ENCODE data around the gene ABI3.

The ABI3 gene

DNA sequence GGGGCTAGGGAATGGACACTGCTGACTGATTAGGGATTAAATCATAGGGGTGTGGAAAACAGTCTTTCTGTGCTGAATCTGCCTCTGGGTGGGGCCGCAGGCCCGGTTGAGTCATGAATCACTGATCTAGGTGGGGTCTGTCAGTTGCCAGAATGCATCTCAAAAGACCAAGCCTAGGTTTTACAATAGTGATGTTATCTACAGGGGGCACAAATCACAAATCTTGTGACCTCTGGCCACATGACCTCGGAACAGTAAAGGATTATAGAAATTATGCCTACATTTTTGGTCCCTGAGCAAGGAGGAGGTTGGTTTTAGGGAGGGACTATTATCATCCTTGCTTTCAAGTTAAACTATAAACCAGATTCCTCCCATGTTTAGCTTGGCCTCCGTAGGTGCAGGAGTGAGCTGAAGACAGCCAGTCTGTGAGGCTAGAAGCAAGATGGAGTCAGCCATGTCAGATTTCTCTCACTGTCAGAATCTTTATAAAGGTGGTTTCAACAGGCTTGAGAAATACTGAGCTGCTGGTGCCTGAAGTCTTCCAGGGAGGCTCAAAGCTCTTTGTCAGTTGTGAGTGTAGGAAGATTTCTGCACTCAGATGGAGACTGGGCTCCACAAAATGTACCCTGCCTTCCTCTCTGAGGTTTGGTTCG is 13.0 kb upstream of the ABI3 start:
- DNase-seq: no peak

DNA sequence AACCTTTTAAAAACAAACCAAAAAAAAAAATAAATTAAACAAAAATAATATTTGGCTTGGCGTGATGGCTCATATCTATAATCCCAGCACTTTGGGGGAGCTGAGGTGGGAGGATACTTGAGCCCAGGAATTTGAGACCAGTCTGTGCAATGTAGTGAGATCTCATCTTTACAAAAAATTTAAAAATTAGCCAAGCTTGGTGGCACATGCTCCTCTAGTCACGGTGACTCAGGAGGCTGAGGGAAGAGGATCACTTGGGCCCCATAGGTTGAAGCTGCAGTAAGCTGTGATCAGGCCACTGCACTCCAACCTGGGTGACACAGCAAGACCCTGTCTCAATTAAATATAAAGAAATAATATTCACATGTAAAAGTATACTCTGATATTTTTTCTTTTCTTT is 12.3 kb upstream of the ABI3 start:
- no peak for DNase-seq

DNA sequence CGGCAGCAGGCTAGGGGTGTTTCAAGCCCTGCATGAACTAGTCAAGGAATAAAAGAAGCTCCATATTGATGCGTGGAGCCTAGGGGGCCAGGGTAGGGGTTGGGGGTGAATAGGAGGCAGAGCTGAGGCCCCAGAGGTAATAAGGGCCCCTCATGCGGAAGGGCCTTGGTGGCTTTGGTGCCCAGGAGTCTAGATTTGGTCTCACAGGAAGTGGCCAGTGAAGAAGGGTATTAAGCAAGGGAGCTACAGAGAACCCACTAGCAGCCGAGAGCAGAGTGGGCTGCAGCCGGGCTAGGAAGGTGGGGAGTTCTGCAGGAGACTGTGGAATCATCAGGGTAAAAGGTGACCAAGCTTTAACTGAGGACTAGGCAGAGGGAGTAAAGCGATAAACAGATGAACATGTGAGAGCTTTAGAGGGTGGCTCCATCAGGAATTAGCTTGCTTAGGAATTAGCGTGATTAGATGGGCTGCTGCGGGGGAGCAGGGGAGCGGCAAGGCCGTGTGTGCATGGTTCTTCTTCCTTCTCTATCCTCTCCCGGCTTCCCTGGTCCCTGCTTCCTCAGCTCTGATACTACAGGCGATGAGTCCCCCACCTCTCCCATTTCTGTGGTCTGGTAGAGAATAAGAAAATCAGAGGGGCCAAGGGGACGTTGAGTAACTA is 10.0 kb upstream of the ABI3 start:
- no peak for DNase-seq

DNA sequence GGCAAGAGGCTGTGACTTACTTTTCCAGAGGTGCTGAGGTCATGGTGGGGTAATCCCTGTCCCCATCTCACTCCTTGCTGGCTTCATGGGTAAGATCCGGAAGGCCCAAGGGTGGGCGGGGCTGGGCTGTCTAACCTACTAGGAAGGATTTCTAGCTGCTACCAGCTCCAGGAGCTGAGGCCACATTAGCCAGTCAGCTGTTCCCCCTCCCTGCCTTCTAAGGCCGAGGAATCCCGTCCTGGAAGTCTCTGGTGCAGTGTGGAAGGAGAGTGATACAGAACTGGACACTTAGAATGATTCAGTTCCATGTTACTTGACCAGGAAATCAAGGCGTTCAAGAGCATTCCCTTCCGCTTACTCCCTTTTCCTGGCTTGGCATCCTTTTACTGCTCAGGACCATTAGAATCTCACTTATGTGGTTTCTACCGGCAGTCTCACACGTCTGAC is 9.0 kb upstream of the ABI3 start:
- no peak for DNase-seq

DNA sequence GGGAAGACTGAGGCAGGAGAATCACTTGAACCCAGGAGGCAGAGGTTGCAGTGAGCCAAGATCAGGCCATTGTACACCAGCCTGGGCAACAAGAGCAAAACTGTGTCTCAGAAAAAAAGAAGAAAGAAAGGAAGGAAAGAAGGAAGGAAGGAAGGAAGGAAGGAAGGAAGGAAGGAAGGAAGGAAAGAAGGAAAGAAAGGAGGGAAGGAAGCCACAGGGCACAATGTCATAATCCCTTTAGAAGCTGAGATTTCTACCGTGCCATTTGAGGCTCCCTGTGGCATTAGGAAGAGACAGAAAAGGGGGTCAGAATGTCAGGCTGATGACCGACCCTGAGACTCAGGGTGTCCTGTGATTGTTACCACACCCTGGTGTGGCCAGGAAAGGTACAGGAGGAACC is 6.7 kb upstream of the ABI3 start:
- DNase-seq: no peak

DNA sequence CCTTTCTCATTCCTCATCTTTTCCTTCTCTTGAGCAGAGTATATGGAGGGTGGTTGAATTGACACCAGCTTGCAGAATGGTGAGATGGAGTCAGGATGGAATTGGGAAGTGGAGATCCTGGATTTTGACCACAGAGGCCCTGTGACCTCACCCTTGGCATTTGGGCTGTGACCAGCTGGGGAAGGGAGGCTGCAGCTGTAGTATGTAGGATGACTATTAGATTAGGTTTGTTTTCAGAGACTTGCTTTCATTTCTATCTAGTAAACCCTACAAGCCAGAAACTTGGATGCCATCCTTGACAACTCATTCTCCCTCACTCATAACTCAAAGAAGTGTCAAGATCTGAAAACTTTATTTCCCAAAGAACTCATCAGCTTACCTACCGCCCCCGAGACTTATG is 6.0 kb upstream of the ABI3 start:
- no peak for DNase-seq

DNA sequence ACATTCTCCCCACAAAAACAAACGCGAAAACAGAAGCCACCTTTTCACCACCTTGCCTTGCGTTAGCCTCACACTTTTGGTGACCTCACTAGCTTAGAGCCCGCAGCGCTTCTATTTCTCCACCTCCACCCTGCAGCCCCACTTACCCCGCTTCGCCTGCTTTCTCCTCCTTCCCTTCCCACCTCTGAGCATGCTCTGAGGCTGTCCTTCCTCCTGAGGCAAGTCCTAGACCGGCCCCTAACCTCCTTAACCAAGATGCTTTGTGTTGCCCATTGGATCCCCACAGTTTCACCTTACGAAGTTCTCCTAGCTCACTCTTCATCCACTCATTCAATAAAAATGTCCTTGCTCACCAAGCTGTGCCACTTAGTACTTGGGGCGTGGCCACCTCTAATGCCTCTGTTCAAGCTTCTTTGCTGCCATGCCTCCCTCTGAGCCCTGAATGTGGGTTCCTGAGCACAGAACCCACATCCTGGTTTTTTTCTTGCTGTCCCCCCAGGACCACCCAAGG is 1.4 kb upstream of the ABI3 start:
- no peak for DNase-seq

DNA sequence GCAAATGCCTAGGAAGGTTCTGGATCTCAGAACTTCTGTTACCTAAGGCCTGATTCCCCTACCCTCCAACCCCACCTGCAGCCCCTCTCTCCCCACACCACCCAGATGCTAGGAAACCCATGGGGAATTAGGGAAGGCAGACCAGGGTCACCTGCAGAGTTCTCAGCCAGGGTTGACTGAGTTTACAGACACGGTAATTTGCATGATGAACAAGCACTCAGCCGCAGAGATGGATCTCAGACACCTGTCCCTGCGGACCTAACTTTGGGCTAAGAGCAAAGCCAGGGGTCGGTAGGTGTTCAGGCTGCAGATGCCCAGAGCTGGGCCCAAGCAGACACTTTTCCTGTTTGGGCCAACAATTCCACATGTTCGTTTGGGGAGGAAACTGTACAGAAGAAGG is 2.9 kb downstream of the ABI3 start:
- DNase-seq: no peak

DNA sequence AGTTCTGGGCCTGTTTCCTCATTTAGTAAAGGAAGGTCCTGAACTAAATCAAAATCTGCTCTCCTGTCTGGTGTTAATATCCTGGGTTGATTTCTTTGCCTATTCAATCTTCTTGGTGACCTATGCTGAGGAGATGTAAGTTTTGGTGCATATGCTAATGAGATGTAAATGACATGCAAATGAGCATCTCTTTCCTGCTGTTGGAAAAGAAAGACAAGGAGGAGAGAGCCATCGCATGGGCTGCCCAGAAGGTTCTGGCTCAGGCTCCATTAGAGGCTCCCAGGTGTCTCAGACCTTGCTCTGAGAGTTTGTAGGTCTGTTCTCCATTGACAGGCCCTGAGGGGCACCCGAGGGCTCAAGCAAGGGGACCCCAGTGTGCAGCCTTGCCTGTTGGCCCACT is 3.3 kb downstream of the ABI3 start:
- no peak for DNase-seq

DNA sequence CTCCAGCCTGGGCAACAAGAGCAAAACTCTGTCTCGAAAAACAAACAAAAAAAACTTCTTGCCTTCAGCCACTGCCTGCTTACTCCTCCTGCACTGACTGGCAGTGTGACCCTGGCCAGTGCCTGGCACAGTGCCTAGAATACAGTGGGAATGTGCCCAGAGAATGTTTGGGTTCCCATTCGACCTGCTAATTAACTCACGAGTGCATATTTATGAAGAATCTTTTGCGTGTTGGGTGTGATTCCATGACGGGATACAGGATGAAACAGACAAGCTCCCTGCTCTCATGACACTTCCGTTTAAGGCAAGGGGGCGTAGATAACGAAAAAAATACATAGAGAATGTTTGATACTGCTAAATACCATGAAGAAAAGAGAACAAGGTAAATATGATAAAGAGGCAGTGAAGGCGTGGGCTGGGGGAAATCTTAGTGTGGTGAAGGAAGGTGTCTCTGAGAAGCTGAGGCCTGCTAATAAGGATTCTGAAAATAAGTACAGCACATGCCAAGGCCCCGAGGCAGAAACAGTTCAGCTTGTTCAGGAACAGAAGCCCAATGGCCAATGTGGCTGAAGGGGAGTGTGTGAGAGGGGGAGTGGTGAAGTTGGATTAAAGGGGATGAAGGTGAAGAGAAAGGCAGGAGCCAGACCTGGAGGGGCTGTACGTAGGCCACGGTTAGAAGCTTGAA is 4.3 kb downstream of the ABI3 start:
- no peak for DNase-seq

DNA sequence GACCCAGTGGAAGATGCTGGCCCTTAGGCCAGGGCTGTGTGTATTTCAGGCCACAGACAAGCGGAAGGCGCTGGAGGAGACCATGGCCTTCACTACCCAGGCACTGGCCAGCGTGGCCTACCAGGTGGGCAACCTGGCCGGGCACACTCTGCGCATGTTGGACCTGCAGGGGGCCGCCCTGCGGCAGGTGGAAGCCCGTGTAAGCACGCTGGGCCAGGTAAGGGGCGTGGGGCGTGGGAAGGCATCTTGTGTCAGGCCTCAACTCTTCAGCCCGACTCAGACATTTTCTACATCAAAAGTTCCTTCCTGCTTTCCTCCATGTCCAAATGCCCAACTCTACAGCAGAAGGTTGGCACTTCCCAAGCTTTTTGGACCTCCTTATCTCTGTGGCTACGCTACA is 6.0 kb downstream of the ABI3 start:
- no peak for DNase-seq

DNA sequence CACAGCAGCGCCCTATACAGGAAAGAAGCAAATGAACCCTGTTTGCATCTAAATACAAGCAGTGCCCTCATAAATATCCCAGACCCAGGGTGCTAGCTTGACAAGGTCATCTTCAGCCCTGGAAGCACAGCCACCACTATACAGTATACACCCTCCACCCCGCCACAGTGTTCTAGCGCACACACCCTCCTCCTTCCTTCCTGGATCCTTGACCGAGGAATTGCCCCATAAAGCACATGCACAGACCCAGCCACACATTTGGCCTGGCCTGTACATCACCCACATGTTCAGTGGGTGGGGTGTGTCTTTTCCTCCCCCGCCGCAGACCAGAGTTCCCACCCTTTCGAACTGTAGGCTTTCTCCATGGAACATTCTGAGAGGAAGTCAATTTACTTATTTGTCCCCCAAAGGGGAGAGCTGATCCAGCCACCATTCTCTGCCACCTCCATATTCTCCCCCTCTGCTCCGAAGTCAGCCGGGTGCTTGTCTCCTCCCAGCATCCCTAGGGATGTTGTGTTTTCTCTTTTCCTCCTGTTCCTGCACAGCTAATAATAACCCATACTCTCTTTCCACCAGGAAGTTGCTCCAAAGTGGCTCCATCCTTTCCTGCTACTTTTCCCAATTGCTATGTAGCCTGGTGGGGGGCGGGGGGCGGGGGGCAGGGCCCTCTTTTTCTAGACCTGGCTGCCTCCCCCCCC is 6.6 kb downstream of the ABI3 start:
- DNase-seq: no peak

DNA sequence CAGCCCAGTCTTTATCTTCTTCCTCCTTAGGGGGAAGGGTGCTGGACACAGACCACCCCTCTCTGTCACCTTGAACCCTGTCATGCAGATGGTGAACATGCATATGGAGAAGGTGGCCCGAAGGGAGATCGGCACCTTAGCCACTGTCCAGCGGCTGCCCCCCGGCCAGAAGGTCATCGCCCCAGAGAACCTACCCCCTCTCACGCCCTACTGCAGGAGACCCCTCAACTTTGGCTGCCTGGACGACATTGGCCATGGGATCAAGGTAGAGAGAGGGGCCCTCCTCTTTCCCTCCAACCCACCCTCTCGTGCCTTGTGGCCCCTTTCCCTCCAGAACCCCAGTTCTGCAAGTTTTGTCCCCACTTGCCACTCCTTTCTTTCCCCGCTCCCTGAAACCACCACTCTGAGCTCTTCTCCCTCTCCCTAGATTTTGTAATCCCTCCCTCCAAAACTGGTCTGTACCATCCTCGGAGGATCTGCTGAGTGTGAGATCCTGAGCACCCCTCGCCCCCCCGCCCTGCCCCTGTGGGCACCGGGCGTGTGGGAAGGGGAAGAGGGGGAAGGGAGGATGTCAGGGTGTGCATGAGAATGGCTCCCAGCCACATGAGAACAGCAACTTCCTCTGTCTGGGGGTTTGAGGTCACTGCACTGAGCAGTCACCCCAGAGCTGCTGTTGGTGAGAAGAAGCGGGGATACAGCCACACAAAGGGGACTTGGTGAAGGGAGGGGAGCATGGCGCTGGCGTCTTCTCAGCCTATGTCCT is 7.3 kb downstream of the ABI3 start:
- peak; percentile 71 for DNase-seq

DNA sequence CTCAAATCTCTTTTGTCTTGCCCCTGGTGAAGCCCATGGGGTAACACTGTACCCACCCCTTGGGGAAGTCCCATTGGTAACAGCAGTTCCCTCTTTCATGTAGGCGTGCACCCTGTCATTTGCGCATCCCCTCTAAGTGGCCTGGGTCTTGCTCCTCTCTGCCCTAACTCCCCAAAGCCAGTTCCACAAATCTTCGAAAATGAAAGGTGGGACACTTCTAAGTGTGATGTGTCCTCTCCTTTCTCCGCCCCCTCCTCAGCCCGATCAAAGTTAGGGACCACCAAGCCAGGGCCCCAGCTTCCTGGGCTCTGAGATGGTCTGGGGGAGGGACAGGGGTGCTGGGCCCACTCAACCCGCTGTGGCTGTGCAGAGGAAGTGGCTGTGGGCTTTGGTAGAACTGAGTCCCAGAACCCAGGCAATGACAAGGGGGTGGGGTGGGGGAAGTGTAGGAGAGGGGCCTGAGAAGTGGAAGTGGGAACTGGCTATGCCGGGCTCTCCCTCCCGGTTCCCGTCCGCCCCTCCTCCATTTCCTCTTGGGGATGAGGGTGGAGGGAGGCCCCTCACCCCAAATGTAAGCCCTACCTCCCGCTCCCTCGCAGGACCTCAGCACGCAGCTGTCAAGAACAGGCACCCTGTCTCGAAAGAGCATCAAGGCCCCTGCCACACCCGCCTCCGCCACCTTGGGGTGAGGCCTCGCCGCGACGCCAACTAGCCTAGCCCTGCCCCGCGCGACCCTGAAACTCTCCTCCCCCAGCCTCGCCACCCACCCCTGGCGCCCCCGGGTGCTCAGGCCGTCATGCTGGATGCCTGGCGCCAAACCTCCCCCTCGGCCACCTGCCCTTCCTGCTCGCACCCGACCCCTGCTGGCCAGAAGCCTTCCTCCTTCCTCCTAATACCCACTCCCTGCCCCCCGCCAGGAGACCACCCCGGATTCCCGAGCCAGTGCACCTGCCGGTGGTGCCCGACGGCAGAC is 8.7 kb downstream of the ABI3 start:
- peak; percentile 62 for DNase-seq

DNA sequence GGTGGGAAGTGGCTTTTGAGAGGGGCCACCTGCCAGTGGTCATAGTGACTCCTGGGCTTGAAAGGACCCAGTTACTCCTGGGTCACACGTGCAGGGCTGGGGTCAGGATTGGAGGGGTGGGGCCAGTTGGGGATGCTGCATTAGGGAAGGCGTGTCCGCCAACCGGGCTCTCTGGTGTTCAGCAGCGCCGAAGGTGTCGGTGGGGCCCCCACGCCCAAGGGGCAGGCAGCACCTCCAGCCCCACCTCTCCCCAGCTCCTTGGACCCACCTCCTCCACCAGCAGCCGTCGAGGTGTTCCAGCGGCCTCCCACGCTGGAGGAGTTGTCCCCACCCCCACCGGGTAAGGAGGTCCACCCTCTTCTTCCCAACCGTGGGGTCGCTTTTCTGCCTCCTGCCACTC is 9.5 kb downstream of the ABI3 start:
- no peak for DNase-seq

DNA sequence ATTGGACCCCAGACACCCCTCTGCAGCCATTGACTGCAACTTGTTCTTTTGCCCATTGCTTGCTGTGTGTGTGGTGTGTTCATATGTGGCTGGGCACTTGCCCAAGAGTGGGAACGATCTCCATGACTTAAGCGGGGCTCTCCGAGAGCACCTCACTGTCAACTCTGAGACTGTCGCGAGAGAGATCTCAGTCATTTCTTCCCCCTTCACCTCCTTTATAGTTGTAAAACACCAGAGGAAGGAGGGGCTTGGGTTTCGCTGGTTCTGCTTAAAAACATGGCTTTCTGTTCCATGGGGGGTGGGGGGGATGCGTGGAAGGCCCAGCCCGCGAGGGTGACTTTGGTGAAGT is 12.6 kb downstream of the ABI3 start:
- no peak for DNase-seq

DNA sequence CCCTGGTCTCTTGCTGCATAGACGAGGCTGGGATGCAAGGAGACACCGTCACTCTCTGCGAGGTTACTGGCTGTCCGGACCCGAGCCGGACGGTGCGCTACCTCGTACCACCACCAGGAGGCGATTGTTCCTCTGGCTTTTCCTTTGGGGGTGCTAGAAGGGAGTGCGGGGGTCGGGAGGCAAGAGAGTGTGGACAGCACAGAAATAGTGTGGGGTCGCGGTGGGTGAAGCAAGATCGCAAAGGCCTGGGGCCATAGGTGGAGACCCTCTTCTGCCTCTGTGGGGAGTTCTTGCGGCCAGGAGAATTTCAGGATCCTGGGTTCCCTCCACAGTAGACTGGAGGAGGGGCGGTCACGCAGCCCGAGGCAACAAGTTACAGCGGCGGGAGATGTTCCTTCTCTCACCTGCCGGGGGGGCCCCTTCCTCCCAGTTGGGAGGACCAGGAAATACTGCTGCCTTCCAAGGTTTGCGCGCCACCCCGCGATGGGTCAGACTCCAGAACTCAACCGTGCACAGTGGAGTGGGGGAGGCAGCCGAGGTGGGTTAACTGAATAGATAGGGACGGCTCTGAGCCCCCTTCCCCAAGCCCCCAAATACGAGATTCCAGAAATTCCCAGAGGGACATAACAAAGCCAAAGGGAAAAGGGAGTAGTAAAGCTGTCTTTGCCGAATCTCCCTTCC is 13.2 kb downstream of the ABI3 start:
- peak; percentile 91 for DNase-seq

DNA sequence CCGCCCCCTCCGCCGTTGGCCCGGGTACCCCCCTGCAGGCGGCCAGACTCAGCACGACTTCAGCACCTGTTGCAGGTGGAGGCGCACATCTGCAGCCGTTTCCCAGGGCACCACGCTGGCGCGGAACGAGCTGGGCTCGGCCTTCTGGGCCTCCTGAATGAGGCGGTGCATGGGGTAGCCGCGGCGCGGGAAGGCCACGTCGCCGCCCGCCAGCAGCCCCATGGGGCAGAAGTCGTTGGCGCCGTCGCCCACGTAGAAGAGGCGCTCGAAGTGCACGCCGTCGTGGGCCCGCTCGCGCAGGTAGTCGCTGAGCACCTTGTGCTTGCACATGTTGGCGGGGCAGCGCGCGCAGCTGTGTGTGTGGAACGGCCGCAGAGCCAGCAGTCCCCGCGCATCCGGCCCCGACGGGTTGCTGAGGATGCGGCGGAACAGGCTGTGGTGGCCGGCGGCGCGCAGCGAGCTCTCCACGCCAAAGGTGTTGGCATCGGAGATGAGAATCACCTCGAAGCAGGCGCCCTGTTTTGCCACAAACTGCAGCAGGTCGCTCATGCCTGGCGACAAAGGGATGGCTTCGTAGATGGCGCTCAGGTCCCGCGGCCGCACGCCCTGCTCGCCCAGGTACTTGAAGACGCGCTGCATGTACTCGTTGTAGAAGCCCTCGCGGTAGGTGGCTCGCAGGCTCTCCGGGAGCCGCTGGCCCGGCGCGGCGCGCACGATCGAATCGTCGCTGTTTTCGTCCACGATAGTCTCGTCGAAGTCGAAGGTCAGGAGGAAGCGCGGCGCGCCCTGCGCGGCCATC is 13.9 kb downstream of the ABI3 start:
- peak; percentile 63 for DNase-seq

DNA sequence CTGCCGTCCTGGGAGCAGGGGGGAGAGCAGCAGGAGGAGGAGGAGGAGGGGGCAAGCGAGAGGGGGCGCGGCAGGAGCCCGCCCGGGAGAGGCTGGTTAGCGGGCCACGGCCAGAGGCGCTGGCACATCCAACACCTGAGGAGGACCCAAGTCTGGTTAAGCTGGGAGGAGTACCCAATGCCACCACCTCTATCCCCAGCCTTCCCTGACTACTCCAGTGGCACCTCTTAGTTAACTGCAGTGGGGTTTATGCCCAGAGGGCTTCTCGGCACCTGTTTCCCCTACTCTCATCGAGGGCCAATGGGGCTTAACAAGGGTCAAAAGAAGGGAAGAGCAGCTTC is 14.5 kb downstream of the ABI3 start:
- no peak for DNase-seq

DNA sequence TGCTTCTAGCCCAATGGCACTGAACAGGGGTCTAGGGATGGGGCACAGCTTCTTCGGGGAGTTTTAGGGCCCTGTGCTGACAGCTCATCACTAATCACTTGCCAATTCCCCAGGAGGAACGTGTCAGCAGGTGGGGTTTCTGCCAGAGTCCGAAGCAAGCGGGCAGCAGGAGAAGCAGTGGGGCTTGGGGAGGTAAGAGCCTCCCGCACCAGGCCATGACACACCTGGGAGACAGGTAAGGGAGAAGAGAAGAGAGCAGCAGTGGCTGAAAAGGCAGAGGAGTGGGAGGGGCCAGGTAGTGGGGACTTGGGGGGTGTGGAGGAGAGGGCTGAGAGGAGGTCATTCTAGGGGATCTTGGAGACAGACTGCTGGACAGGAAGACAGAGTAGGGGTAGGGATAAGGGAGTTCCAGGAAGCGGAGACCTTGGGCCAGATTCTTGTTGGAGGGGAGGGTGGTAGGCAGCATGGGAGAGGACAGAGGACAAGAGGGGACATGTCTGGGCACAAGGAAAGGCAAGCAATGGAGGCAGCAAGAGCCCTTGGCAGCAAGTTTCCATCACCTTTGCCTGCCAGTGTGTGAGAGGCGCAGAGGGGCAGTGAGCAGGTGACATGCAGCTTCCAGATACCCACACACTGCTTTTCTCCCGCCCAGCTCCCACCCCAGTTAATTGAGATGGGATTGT is 15.2 kb downstream of the ABI3 start:
- no peak for DNase-seq
